CD14-positive monocyte (primary cell): Measurements from ENCODE around the gene RCVRN. TPM values are rescaled to one million over a fixed set of nuclear protein-coding genes. Genes with fewer than 3 reads are reported as not detected.
A peak's percentile ranks its signal among the peaks of the same experiment; 100 is the strongest.

ENCODE experiments used
- DNase-seq, 3 donors: peaks; one replicate each; pipeline ENCODE4 v3.0.0-alpha.2; 2011 to 2022
- H2AFZ ChIP-seq: 2 replicates; pipeline ENCODE4 v1.6.0; 2012; ENCODE audit warnings: mild to moderate bottlenecking, low read depth, low read length, inconsistent platforms; ENCODE audit not compliant: insufficient read depth, poor library complexity, severe bottlenecking
- H3K27ac ChIP-seq, 2 donors: 1 replicate in 1 of 2; 2 replicates in 1 of 2; pipeline ENCODE4 v1.5.1; 2012 to 2013; ENCODE audit warnings: low read length in 2 of 2, control low read depth in 1 of 2, inconsistent platforms in 1 of 2, low read depth in 1 of 2, mild to moderate bottlenecking in 1 of 2
- H3K27me3 ChIP-seq, 2 donors: one replicate each; pipeline versions ENCODE4 v1.6.0 to v1.6.1; 2011 to 2013; ENCODE audit warnings: low read length in 2 of 2; ENCODE audit not compliant: control insufficient read depth in 2 of 2, insufficient read depth in 2 of 2
- H3K36me3 ChIP-seq, 2 donors: replicated peaks in 1 of 2; 1 replicate in 1 of 2; 2 replicates in 1 of 2; pipeline versions ENCODE4 v1.5.1 to v1.6.1; 2012 to 2013; ENCODE audit warnings: low read length in 2 of 2, control low read depth in 1 of 2, inconsistent platforms in 1 of 2, mild to moderate bottlenecking in 1 of 2; ENCODE audit not compliant: insufficient read depth in 2 of 2, control insufficient read depth in 1 of 2
- H3K4me1 ChIP-seq, 2 donors: 1 replicate in 1 of 2; 2 replicates in 1 of 2; pipeline versions ENCODE4 v1.5.1 to v1.6.1; 2012 to 2013; ENCODE audit warnings: low read length in 2 of 2, control low read depth in 1 of 2, inconsistent platforms in 1 of 2, mild to moderate bottlenecking in 1 of 2, moderate library complexity in 1 of 2; ENCODE audit not compliant: insufficient read depth in 2 of 2, control insufficient read depth in 1 of 2
- H3K4me2 ChIP-seq: replicated peaks from 2 replicates; pipeline ENCODE3; 2012; ENCODE audit warnings: low read length, moderate library complexity, mild to moderate bottlenecking; ENCODE audit not compliant: poor library complexity, severe bottlenecking; ENCODE audit errors: extremely low read depth
- H3K4me3 ChIP-seq, 3 experiments: fragments of 200-600 bp in 1 of 3; sonication (generic) in 1 of 3; replicated peaks in 1 of 3; 1 replicate in 2 of 3; 2 replicates in 1 of 3; pipeline ENCODE4 v1.5.1; 2011 to 2013; ENCODE audit warnings: low read length in 3 of 3, mild to moderate bottlenecking in 3 of 3, control low read depth in 2 of 3, low read depth in 2 of 3, inconsistent platforms in 1 of 3, moderate library complexity in 1 of 3
- H3K79me2 ChIP-seq: 2 replicates; pipeline ENCODE4 v1.6.0; 2012; ENCODE audit warnings: mild to moderate bottlenecking, control low read depth, inconsistent platforms, low read length, moderate library complexity; ENCODE audit not compliant: insufficient read depth
- H3K9ac ChIP-seq: 2 replicates; pipeline ENCODE4 v1.6.0; 2017; ENCODE audit warnings: low read length, mild to moderate bottlenecking; ENCODE audit not compliant: insufficient read depth, poor library complexity, severe bottlenecking
- H3K9me3 ChIP-seq, 2 donors: replicated peaks in 1 of 2; 1 replicate in 1 of 2; 2 replicates in 1 of 2; pipeline versions ENCODE4 v1.5.1 to v1.6.1; 2012 to 2013; ENCODE audit warnings: low read length in 2 of 2, control low read depth in 1 of 2; ENCODE audit not compliant: control insufficient read depth in 1 of 2, insufficient read depth in 1 of 2
- H4K20me1 ChIP-seq: 2 replicates; pipeline ENCODE4 v1.6.0; 2012; ENCODE audit warnings: mild to moderate bottlenecking, low read length, control low read depth, moderate library complexity; ENCODE audit not compliant: insufficient read depth
- H3K27ac Mint-ChIP-seq, 7 donors: one replicate each; pipeline ENCODE4 v1.8.0; 2020; ENCODE audit warnings: mild to moderate bottlenecking in 7 of 7, mixed read lengths in 7 of 7, moderate library complexity in 6 of 7, inconsistent platforms in 2 of 7
- H3K27me3 Mint-ChIP-seq, 3 donors: one replicate each; pipeline ENCODE4 v1.8.0; 2021 to 2022; ENCODE audit warnings: low read depth in 3 of 3, mild to moderate bottlenecking in 3 of 3, mixed read lengths in 3 of 3, moderate library complexity in 3 of 3, inconsistent platforms in 1 of 3
- H3K36me3 Mint-ChIP-seq, 2 donors: one replicate each; pipeline ENCODE4 v1.8.0; 2020; ENCODE audit warnings: mixed read lengths in 2 of 2, inconsistent platforms in 1 of 2, mild to moderate bottlenecking in 1 of 2
- H3K4me1 Mint-ChIP-seq: one replicate; pipeline ENCODE4 v1.8.0; 2020; ENCODE audit warnings: mild to moderate bottlenecking, mixed read lengths
- H3K4me3 Mint-ChIP-seq, 2 donors: one replicate each; pipeline ENCODE4 v1.8.0; 2020; ENCODE audit warnings: mild to moderate bottlenecking in 2 of 2, mixed read lengths in 2 of 2, moderate library complexity in 1 of 2
- H3K9me3 Mint-ChIP-seq, 7 donors: one replicate each; pipeline ENCODE4 v1.8.0; 2020 to 2022; ENCODE audit warnings: mixed read lengths in 7 of 7, mild to moderate bottlenecking in 6 of 7, moderate library complexity in 6 of 7, inconsistent platforms in 2 of 7
- WGBS: methylation state at CpG from one replicate; pipeline ENCODE4 v1.1.5; 2013; ENCODE audit warnings: missing lambda C conversion rate; ENCODE audit not compliant: insufficient coverage; 5-methylcytosine and 5-hydroxymethylcytosine counted together
- intact Hi-C, 2 donors: fragments of 100-400 bp; cut with micrococcal nuclease; formaldehyde crosslinking; loops; one replicate each; pipeline versions ENCODE4 v1.15.0 to v1.15.1; 2023
- polyA plus RNA-seq, 3 donors: library from polyadenylated mRNA; depleted of rRNA in 1 of 3; unstranded in 2 of 3; stranded (reverse) in 1 of 3; fragments of 300-500 nt in 2 of 3; fragments of >200 nt in 1 of 3; fragmentation: Illumina TruSeq in 2 of 3; gene quantifications; 1 replicate in 2 of 3; 2 replicates in 1 of 3; pipeline ENCODE4 v1.2.3, GENCODE V29; 2012 to 2021
- TF ChIP-seq, protein P1 (sequence below): fragments of 200-600 bp; IDR thresholded peaks from one replicate; pipeline ENCODE4 v1.8.0; 2022; ENCODE audit warnings: antibody characterized with exemption, mild to moderate bottlenecking

RCVRN gene
- polyA plus RNA-seq, 3 donors = 2.5 TPM; not detected in 2

GRCh38 chr17:9928601-9929333 lies 23.7 kb upstream of the RCVRN start:
- H3K36me3 Mint-ChIP-seq = peaks cover 63 to 82% of the 10 kb centered on the region in 2 donors
- no peaks in the 10 kb centered on the region for H3K4me1 Mint-ChIP-seq
- Histone ChIP-seq H3K79me2 (no peaks in the 10 kb centered on the region), H3K9ac (no peak overlapping the region), H3K36me3 (peaks cover 79 to 93% of the 10 kb centered on the region in 2 donors), H2AFZ (no peak overlapping the region), H3K27ac (peak overlapping the region in 1 of 2 donors; percentile 14), H3K27me3 (no peaks in the 10 kb centered on the region), H4K20me1 (peaks cover 60% of the 10 kb centered on the region), H3K4me3 (no peak overlapping the region), H3K4me1 (no peaks in the 10 kb centered on the region), H3K9me3 (no peaks in the 10 kb centered on the region), H3K4me2 (no peak overlapping the region)
- H3K4me3 Mint-ChIP-seq = no peak overlapping the region
- H3K27me3 Mint-ChIP-seq = peaks cover 0 to 2% (median 2%) of the 10 kb centered on the region in 3 donors
- H3K27ac Mint-ChIP-seq = peak overlapping the region in 5 of 7 donors; percentile 1 to 78 (median 43)
- DNase-seq = no peak
- H3K9me3 Mint-ChIP-seq = peaks cover 0 to 2% (median 0%) of the 10 kb centered on the region in 7 donors
- 90% methylated on average over 5 of the region's 13 CpGs for WGBS
- intact Hi-C loops = no loop called here
- TF ChIP-seq, protein P1, sequence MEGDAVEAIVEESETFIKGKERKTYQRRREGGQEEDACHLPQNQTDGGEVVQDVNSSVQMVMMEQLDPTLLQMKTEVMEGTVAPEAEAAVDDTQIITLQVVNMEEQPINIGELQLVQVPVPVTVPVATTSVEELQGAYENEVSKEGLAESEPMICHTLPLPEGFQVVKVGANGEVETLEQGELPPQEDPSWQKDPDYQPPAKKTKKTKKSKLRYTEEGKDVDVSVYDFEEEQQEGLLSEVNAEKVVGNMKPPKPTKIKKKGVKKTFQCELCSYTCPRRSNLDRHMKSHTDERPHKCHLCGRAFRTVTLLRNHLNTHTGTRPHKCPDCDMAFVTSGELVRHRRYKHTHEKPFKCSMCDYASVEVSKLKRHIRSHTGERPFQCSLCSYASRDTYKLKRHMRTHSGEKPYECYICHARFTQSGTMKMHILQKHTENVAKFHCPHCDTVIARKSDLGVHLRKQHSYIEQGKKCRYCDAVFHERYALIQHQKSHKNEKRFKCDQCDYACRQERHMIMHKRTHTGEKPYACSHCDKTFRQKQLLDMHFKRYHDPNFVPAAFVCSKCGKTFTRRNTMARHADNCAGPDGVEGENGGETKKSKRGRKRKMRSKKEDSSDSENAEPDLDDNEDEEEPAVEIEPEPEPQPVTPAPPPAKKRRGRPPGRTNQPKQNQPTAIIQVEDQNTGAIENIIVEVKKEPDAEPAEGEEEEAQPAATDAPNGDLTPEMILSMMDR = no peak

DNA sequence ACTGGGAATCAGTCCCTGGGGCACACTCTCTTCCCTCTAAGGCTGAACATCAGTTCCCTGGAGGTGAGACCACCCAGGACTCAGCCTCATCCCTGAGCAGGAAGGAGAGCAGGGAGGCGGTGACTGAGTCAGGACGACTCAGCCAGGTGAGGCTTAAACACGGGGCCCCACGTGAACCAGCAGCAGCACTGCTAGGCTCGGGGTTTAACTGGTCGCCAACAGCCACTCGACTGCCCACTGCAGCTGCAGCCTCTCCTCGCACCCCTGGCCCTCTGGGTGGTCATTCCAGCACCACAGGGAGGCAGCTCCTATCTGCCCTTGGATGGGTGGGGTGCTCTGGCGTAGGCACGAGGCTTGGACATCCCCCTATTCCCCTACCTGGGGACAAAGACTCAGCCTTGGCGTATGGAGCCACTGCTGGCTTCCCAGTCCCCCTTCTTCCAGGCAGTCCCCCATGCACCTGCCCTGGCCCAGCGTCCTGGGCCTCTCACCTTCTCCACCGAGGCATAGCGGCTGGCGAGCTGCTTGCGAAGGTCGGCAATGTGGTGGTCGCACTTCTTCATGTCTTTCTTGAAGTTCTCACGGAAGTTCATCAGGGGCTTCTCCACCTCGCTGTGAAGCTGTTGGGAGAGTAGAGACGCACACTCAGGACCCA lies 21.2 kb upstream of the RCVRN start:
- intact Hi-C loops = no loop called here
- Histone ChIP-seq H3K4me2 (no peak overlapping the region), H3K9ac (no peak overlapping the region), H3K27ac (peak overlapping the region in 1 of 2 donors; percentile 59), H3K4me1 (no peaks in the 10 kb centered on the region), H3K9me3 (no peaks in the 10 kb centered on the region), H3K36me3 (peaks cover 74 to 93% of the 10 kb centered on the region in 2 donors), H3K27me3 (no peaks in the 10 kb centered on the region), H3K4me3 (no peak overlapping the region), H3K79me2 (no peaks in the 10 kb centered on the region), H4K20me1 (peaks cover 53% of the 10 kb centered on the region), H2AFZ (no peak overlapping the region)
- Mint-ChIP-seq H3K4me1 (no peaks in the 10 kb centered on the region), H3K27me3 (peaks cover 0 to 2% (median 2%) of the 10 kb centered on the region in 3 donors), H3K27ac (peak overlapping the region in 6 of 7 donors; percentile 65 to 88 (median 75)), H3K36me3 (peaks cover 61 to 81% of the 10 kb centered on the region in 2 donors), H3K9me3 (peaks cover 0 to 2% (median 0%) of the 10 kb centered on the region in 7 donors), H3K4me3 (no peak overlapping the region)
- 98% methylated on average over 15 of the region's 21 CpGs for WGBS
- TF ChIP-seq, protein P1 = no peak
- DNase-seq = no peak
